ENCODE data around the gene RALGAPB. TPM values are rescaled to one million over a fixed set of nuclear protein-coding genes. Genes with fewer than 3 reads are reported as not detected.

The RALGAPB gene
- total RNA-seq, 1 experiment from 2014 or later, result 36.7 TPM

- TF ChIP-seq ARID4B (CRISPR knock-in tag; IDR thresholded peaks at IDR 0.05; ENCODE audit: borderline replicate concordance) (no peak), USF1 (CRISPR knock-in tag; IDR thresholded peaks at IDR 0.05) (no peak), USF2 (CRISPR knock-in tag; IDR thresholded peaks at IDR 0.05) (no peak), SMAD4 (CRISPR knock-in tag; IDR thresholded peaks at IDR 0.05) (no peak)
Observed at GRCh38 chr20:38609815-38610214, 137.2 kb downstream of the RALGAPB start (continued).

- no peak overlapping the region for H3K4me3 Mint-ChIP-seq
- H3K27me3 Mint-ChIP-seq (ENCODE audit: low read depth), result peaks cover 4% of the 10 kb centered on the region; the same call in 1 of the 2 replicates
- H3K27ac Mint-ChIP-seq, result no peak overlapping the region
- CTCF ChIA-PET, result interaction anchor here (0.7 kb wide), 1 partner anchor 29 kb away, joined by 4 read pairs; no protein-coding TSS in a partner anchor
- H3K9me3 Mint-ChIP-seq, result no peaks in the 10 kb centered on the region
- H3K4me1 Mint-ChIP-seq, result peaks cover 23% of the 10 kb centered on the region
- DNase-seq (ENCODE audit: low spot score), result no peak
- POLR2A ChIA-PET, result no interaction called here
- no peak for ATAC-seq
- TF ChIP-seq SMAD3 (CRISPR knock-in tag; IDR thresholded peaks at IDR 0.05; ENCODE audit: borderline replicate concordance) (no peak), HMGXB4 (CRISPR knock-in tag; IDR thresholded peaks at IDR 0.05) (no peak), ETV6 (CRISPR knock-in tag; IDR thresholded peaks at IDR 0.05) (no peak), ZNF423 (CRISPR knock-in tag; IDR thresholded peaks at IDR 0.05) (no peak), GRHL2 (CRISPR knock-in tag; IDR thresholded peaks at IDR 0.05; ENCODE audit: insufficient replicate concordance, severe bottlenecking) (no peak)
- H3K36me3 Mint-ChIP-seq, result no peaks in the 10 kb centered on the region
Observed at GRCh38 chr20:38610521-38610920, 137.9 kb downstream of the RALGAPB start.

GRCh38 chr20:38612751-38613515 lies 140.3 kb downstream of the RALGAPB start:
- Mint-ChIP-seq H3K27me3 (ENCODE audit: low read depth) (peaks cover 4% of the 10 kb centered on the region; the same call in 1 of the 2 replicates), H3K4me3 (no peak overlapping the region), H3K9me3 (no peaks in the 10 kb centered on the region), H3K4me1 (peaks cover 20% of the 10 kb centered on the region), H3K36me3 (no peaks in the 10 kb centered on the region), H3K27ac (no peak overlapping the region)
- POLR2A ChIA-PET, result no interaction called here
- DNase-seq (ENCODE audit: low spot score) (no peak), ATAC-seq (no peak)
- TF ChIP-seq ZNF281 (CRISPR knock-in tag; IDR thresholded peaks at IDR 0.05) (no peak), OVOL2 (CRISPR knock-in tag; IDR thresholded peaks at IDR 0.05; ENCODE audit: borderline replicate concordance) (no peak), HMGXB4 (CRISPR knock-in tag; IDR thresholded peaks at IDR 0.05) (no peak), ZBTB21 (CRISPR knock-in tag; IDR thresholded peaks at IDR 0.05; ENCODE audit: borderline replicate concordance) (no peak)
- CTCF ChIA-PET, result interaction anchor here (0.6 to 1.3 kb wide), 2 partner anchors 16 to 45 kb away, joined by 3 to 5 read pairs; no protein-coding TSS in a partner anchor
